Measurements from ENCODE around the gene TMEM54. TPM values are rescaled to one million over a fixed set of nuclear protein-coding genes. Genes with fewer than 3 reads are reported as not detected.

Gene TMEM54
- total RNA-seq, 1 experiment from 2014 or later: 30.7 TPM

DNA sequence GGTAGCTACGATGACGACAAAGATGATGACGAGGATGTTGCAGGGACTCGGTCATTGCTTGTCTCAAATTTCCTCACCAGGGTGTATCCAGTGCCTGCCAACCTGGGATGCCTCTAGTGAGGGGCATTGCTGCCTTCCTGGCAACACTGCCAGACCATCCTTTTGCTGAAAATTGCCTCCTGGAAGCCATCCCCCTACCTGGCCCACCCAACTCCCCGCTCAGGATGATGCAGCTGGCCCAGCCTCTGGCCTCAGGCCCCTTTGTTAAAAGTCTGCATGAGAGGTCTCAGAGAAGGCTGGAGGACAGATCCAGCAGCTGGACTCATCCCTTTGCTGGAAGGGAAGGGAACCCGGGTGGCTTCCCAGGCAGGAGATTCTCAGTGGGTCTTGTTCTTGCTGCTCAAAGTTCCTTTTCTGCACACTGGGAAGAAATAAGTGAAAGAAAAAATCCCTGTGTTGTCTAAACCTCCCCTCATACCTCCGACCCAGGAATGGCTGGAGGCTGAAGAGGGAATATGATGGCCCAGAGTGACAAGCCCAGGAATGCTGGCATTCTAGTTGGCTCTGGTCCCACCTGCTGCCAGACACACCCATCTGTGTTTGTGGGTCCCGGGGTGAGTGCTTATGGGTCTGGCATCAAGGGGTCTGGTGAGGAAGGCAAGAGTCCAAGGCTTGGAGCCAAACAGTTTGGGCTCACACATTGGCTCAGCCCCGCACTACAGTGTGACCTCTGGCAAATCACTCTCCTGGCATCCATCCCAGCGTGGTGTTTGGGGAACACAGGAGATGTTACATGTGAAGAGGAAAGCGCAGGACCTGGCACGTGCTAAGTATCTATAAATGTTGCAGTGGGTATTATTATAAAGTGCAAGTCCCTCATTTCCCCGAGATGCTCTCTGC is 23.7 kb downstream of the TMEM54 start:
- H3K4me3 ChIP-seq: no peak overlapping the region
- H3K9me3 ChIP-seq: no peaks in the 10 kb centered on the region
- no peak for DNase-seq

GRCh38 chr1:32876341-32877210 is 24.6 kb downstream of the TMEM54 start:
- no peaks in the 10 kb centered on the region for H3K27me3 ChIP-seq
- no peak overlapping the region for H3K4me3 ChIP-seq
- no peaks in the 10 kb centered on the region for H3K9me3 ChIP-seq
- peak; percentile 32 for DNase-seq
- no peaks in the 10 kb centered on the region for H3K36me3 ChIP-seq

More for the DNA sequence above, 23.7 kb downstream of the TMEM54 start:
- H3K36me3 ChIP-seq: no peaks in the 10 kb centered on the region
- H3K27me3 ChIP-seq: no peaks in the 10 kb centered on the region

DNA sequence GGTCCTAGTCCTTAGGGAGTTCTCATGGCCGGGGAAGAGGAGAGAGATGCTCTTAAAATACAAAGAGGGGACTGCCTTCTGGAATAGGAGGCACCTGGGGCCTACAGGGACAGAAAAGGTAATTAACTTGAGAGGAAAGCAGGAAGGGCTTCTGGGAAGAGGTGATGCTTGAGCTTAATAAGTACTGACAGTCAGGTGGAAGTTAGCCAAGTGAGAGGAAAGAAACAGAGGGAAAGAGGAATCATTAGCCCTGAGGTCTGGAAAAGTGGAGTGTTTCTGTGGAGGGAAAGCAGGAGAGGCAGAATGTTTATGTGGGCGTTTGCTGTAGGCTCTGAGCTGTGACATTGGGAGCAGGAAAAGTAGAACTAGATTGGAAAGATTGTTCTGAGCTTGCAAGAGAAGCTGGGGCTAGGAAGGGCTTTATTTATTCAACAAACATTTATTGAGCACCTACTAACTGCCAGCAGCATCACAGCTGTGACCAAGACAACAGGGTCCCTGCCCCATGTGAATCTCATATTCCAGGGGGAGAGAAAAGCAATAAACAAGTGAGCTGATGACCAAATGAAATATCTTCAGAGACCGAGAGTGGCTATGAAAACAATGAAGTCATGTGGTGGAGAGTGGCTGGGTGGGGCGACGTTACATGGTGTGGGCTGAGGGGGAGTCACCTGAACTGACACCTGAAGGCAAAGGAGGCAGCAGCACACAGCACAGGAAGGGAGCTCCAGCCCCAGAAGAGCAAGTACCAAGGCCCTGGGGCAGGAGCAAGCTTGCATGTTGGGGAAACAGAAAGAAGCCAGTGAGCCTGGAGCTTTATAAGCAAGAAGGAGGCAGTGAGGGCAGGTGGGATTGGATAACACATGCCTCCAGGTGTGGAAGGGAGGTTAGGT is 26.1 kb downstream of the TMEM54 start:
- Histone ChIP-seq H3K9me3 (no peaks in the 10 kb centered on the region), H3K36me3 (no peaks in the 10 kb centered on the region), H3K4me3 (no peak overlapping the region), H3K27me3 (no peaks in the 10 kb centered on the region)
- DNase-seq: no peak

DNA sequence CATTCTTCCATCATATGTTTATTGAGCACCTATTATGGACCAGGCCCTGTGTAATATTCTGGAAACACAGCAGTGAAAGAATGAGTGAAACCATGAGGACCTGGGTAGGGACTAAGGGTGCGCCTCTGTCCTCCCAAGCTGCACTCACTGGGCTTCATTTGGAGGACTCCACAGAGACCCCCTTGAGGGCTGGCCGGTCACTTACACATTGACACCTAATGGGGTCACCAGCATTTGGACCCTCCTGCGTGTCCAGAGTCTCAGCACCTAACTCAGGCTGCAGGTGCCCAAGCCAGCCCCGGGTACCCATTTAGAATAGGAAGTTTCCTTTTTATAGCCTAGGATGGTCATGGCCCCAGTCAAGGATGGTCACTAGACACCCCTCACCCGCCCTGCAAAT is 27.7 kb downstream of the TMEM54 start:
- DNase-seq: no peak
- no peaks in the 10 kb centered on the region for H3K9me3 ChIP-seq
- no peak overlapping the region for H3K4me3 ChIP-seq
- no peaks in the 10 kb centered on the region for H3K36me3 ChIP-seq
- H3K27me3 ChIP-seq: no peaks in the 10 kb centered on the region

DNA sequence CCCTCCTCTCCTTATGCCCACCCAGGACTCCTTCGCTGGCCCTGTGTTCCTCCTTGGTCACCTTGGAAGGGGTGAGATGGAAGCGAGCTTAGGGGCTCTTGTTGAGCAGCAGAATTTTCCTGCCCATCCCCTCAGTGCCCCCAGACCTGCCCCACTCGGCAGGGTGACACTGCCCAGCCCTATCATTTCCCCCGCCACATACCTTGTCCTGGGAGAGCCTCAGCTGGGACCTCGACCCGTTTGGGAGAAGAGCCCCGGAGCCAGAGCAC is 29.1 kb downstream of the TMEM54 start:
- H3K27me3 ChIP-seq: no peaks in the 10 kb centered on the region
- H3K36me3 ChIP-seq: no peaks in the 10 kb centered on the region
- no peak for DNase-seq
- no peaks in the 10 kb centered on the region for H3K9me3 ChIP-seq
- no peak overlapping the region for H3K4me3 ChIP-seq

GRCh38 chr1:32871364-32872191 is 29.6 kb downstream of the TMEM54 start:
- DNase-seq: no peak
- Histone ChIP-seq H3K4me3 (no peak overlapping the region), H3K9me3 (no peaks in the 10 kb centered on the region)

GRCh38 chr1:32870615-32871363 is 30.4 kb downstream of the TMEM54 start, which contains the start of gene FNDC5:
FNDC5 (minus strand) TSS chr1:32870912.
- Histone ChIP-seq H3K36me3 (no peaks in the 10 kb centered on the region), H3K9me3 (no peaks in the 10 kb centered on the region), H3K4me3 (no peak within 1 kb of the TSS), H3K27me3 (no peaks in the 10 kb centered on the region)
- peak; percentile 16 for DNase-seq

More at GRCh38 chr1:32871364-32872191, 29.6 kb downstream of the TMEM54 start:
- Histone ChIP-seq H3K36me3 (no peaks in the 10 kb centered on the region), H3K27me3 (no peaks in the 10 kb centered on the region)

DNA sequence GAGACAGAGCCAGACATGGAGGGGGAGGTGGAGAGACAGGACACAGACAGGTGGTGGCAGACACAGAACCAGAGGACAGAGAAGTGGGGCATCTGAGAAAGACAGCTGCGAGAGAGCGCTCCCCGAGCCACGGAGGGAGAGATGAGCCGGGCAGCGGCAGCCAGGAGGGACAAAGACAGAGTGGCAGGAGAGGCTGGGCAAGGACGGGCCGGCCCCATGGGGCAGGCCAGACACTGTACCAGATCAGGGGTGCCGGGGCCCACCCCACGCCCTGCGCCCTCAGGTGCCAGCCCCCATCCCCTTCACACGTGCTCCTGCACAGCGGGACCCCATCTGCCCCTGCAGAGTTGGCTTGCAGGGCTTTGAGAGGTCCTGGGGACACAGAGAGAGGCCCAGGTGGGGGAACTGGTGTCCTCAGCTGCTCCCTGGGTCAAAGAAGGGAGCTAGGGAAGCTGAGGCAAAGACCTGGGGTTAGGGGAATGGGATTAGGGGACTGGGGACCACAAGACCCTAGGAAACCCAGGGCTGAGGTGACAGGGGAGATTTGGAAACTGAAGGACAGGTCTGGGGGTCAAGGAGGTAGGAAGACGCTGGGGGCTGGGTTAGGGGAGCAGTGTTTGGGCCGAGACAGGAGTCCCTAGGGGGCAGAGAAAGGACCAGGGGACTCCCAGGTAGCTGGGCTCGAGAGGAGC is 31.1 kb downstream of the TMEM54 start:
- Histone ChIP-seq H3K36me3 (no peaks in the 10 kb centered on the region), H3K9me3 (no peaks in the 10 kb centered on the region), H3K27me3 (no peaks in the 10 kb centered on the region), H3K4me3 (no peak overlapping the region)
- DNase-seq: no peak

DNA sequence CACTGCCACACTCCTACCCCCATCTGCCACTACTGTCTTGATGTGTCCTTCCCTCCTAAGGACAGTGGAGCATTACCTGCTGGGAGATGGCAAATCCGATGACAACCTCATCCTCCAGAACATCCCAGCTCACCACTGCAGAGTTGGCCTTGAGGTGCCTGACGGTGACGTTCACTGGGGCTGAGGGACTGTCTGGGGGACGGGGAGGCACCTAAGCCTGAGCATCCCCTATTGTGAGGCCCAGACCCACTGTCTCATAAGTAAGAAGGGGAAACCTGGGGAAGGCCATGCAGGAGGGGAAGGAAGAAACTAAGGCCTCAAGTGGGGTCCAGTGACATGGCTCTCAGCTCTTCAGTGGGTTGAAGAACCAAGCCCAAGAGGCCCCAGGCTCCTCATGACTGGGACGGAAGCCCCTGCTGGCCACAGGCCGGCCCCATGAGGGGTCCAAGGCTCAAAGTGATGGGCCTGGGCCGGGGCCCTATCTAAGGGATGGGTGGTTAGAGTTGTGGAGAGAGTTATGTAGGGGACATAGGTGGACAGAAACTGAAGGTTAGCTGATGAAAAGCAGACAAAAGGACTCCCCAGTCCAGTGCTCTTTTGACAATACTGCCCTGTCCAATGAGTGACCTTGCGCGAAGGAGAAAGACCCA is 32.3 kb downstream of the TMEM54 start:
- H3K36me3 ChIP-seq: no peaks in the 10 kb centered on the region
- no peak for DNase-seq
- no peaks in the 10 kb centered on the region for H3K27me3 ChIP-seq
- no peaks in the 10 kb centered on the region for H3K9me3 ChIP-seq
- H3K4me3 ChIP-seq: no peak overlapping the region

- Histone ChIP-seq H3K36me3 (peaks cover under 1% of the 10 kb centered on the region; the same call in 1 of the 2 replicates), H3K4me3 (no peak overlapping the region), H3K9me3 (no peaks in the 10 kb centered on the region), H3K27me3 (no peaks in the 10 kb centered on the region)
- no peak for DNase-seq
These were observed 33.1 kb downstream of the TMEM54 start for GRCh38 chr1:32868085-32868484.

DNA sequence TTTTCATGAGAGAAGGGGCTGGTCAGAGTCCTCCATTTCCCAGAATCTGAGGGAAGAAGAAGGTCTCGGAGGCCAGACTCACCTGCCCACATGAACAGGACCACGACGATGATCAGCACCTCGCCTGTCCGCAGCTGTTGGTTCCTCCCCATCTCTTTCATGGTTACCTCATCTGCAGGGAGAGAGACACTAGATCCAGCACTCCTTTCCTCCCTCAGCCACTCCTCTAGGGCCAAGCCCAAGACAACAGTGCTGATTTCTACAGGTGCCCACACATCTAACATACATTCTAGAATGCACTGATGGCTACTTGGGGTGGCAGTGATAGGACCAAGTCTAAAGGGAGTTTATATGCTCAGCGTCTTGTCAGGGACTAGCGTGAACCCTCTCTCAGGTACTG is 33.5 kb downstream of the TMEM54 start:
- DNase-seq: no peak
- Histone ChIP-seq H3K4me3 (no peak overlapping the region), H3K27me3 (no peaks in the 10 kb centered on the region), H3K9me3 (no peaks in the 10 kb centered on the region), H3K36me3 (peaks cover 5% of the 10 kb centered on the region)

DNA sequence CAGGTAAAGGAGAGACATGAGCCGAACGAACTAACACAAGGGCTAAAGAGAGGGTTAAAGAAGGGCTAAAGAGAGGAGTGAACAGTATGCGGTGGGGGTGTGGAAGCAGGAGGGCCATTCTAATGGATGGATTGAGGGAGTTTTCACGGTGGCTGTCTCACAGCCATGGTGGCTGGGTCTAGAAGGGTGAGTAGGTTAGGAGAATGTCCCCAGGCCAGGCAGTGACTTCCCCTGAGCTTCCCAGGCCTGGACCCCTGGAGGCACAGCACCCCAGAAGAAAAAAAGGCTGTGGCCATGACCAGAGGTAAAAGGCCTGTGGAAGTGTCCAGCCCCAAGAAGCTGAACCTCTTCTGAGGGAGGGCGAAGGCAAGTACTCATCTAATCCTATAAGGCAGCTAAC is 34.0 kb downstream of the TMEM54 start:
- Histone ChIP-seq H3K27me3 (no peaks in the 10 kb centered on the region), H3K36me3 (peaks cover 10% of the 10 kb centered on the region), H3K4me3 (no peak overlapping the region), H3K9me3 (no peaks in the 10 kb centered on the region)
- DNase-seq: no peak

- peaks cover 22% of the 10 kb centered on the region for H3K36me3 ChIP-seq
- H3K9me3 ChIP-seq: no peaks in the 10 kb centered on the region
- no peaks in the 10 kb centered on the region for H3K27me3 ChIP-seq
- no peak for DNase-seq
- no peak overlapping the region for H3K4me3 ChIP-seq
These were observed 35.4 kb downstream of the TMEM54 start for GRCh38 chr1:32865639-32866405.
